KMS-11 (cell line): ENCODE results near the gene DRC3.

ENCODE experiments used
- H2AFZ ChIP-seq: fragments of 200-600 bp; sonication (generic); 2 replicates; pipeline ENCODE4 v1.6.1; 2016; ENCODE audit warnings: antibody characterized with exemption, mixed run types, low read depth
- H3K27ac ChIP-seq: fragments of 200-600 bp; sonication (generic); 2 replicates; pipeline ENCODE4 v1.6.1; 2016; ENCODE audit warnings: mild to moderate bottlenecking, mixed run types
- H3K27me3 ChIP-seq: fragments of 200-600 bp; sonication (generic); 2 replicates; pipeline ENCODE4 v1.6.1; 2017; ENCODE audit warnings: mild to moderate bottlenecking, low read depth, mixed run types, moderate library complexity; ENCODE audit not compliant: insufficient read depth
- H3K36me3 ChIP-seq: fragments of 200-600 bp; sonication (generic); 2 replicates; pipeline ENCODE4 v1.6.1; 2017; ENCODE audit warnings: mild to moderate bottlenecking, mixed run types; ENCODE audit not compliant: insufficient read depth
- H3K4me1 ChIP-seq: fragments of 200-600 bp; sonication (generic); 2 replicates; pipeline ENCODE4 v1.6.1; 2016; ENCODE audit warnings: mild to moderate bottlenecking, low read depth, mixed run types; ENCODE audit not compliant: poor library complexity, severe bottlenecking
- H3K4me2 ChIP-seq: fragments of 200-600 bp; sonication (generic); 2 replicates; pipeline ENCODE4 v1.7.0; 2016; ENCODE audit warnings: mild to moderate bottlenecking, mixed run types
- H3K4me3 ChIP-seq: fragments of 200-600 bp; sonication (generic); IDR thresholded peaks from 2 replicates; pipeline ENCODE4 v1.6.1; 2017; ENCODE audit warnings: low read depth, low read length, mixed read lengths; ENCODE audit not compliant: insufficient read depth
- H3K79me2 ChIP-seq: fragments of 200-600 bp; sonication (generic); 2 replicates; pipeline ENCODE4 v1.6.1; 2016; ENCODE audit warnings: low read depth, mixed run types; ENCODE audit not compliant: insufficient read depth
- H3K9ac ChIP-seq: fragments of 200-600 bp; sonication (generic); 2 replicates; pipeline ENCODE4 v1.6.1; 2016; ENCODE audit warnings: mild to moderate bottlenecking, mixed run types
- H4K20me1 ChIP-seq: fragments of 200-600 bp; sonication (generic); 2 replicates; pipeline ENCODE4 v1.6.1; 2016; ENCODE audit warnings: mild to moderate bottlenecking, mixed run types; ENCODE audit not compliant: insufficient read depth
- TF ChIP-seq, protein P1 (sequence below): fragments of 200-600 bp; sonication (generic); conservative IDR thresholded peaks from 2 replicates; pipeline ENCODE4 v1.6.1; 2017; ENCODE audit warnings: low read depth, mild to moderate bottlenecking, antibody characterized with exemption, low read length, moderate library complexity, mixed read lengths

Gene DRC3

DNA sequence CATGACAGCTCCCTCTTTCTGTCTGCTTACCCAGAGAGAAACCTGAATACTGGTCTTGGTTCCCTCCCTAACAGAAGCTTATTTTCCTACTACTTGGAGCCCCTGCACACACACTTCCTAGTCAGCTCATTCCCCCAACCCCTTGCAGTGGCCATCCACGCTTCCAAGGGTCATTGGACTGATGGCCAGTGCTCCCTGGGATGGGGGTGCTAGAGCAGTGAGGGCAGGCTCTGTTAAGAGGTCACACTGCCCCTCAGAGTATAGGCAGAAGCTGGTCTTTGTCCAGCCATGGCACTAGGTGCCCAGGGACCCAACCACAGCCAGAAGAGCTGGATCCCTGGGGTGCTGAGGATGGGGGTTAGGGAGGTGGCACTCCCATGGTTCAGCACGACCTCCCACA, 12.5 kb downstream of the DRC3 start:
- Histone ChIP-seq H3K36me3 (no peaks in the 10 kb centered on the region), H3K27ac (no peak overlapping the region), H3K4me3 (no peak overlapping the region), H3K27me3 (no peaks in the 10 kb centered on the region), H3K79me2 (no peaks in the 10 kb centered on the region), H4K20me1 (no peaks in the 10 kb centered on the region), H3K9ac (no peak overlapping the region), H3K4me1 (no peaks in the 10 kb centered on the region), H2AFZ (no peak overlapping the region), H3K4me2 (no peak overlapping the region)
- TF ChIP-seq, protein P1, sequence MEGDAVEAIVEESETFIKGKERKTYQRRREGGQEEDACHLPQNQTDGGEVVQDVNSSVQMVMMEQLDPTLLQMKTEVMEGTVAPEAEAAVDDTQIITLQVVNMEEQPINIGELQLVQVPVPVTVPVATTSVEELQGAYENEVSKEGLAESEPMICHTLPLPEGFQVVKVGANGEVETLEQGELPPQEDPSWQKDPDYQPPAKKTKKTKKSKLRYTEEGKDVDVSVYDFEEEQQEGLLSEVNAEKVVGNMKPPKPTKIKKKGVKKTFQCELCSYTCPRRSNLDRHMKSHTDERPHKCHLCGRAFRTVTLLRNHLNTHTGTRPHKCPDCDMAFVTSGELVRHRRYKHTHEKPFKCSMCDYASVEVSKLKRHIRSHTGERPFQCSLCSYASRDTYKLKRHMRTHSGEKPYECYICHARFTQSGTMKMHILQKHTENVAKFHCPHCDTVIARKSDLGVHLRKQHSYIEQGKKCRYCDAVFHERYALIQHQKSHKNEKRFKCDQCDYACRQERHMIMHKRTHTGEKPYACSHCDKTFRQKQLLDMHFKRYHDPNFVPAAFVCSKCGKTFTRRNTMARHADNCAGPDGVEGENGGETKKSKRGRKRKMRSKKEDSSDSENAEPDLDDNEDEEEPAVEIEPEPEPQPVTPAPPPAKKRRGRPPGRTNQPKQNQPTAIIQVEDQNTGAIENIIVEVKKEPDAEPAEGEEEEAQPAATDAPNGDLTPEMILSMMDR: no peak

DNA sequence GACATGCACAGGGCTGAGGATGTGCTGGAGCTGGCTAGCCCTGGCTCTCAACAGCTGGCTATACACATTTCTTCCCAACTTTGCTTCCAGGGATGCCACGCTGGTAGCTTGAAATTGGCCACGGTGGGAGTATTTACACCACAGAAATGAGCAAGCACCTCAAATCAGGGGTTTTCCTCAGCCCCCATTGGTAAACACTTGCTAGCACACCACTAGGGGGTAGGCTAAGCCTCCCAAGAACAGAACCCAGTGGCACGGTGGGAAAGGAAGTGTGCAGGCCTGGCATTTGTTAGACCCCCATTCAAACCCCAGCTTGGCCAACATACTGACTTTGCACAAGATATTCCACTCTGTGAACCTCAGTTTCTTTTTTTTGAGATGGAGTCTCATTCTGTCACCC, 12.9 kb downstream of the DRC3 start:
- H3K79me2 ChIP-seq: no peaks in the 10 kb centered on the region
- no peaks in the 10 kb centered on the region for H4K20me1 ChIP-seq
- TF ChIP-seq, protein P1: no peak
- H3K4me1 ChIP-seq: no peaks in the 10 kb centered on the region
- no peak overlapping the region for H3K4me2 ChIP-seq
- no peak overlapping the region for H3K9ac ChIP-seq
- no peaks in the 10 kb centered on the region for H3K27me3 ChIP-seq
- H2AFZ ChIP-seq: no peak overlapping the region
- no peak overlapping the region for H3K27ac ChIP-seq
- no peaks in the 10 kb centered on the region for H3K36me3 ChIP-seq
- H3K4me3 ChIP-seq: no peak overlapping the region

DNA sequence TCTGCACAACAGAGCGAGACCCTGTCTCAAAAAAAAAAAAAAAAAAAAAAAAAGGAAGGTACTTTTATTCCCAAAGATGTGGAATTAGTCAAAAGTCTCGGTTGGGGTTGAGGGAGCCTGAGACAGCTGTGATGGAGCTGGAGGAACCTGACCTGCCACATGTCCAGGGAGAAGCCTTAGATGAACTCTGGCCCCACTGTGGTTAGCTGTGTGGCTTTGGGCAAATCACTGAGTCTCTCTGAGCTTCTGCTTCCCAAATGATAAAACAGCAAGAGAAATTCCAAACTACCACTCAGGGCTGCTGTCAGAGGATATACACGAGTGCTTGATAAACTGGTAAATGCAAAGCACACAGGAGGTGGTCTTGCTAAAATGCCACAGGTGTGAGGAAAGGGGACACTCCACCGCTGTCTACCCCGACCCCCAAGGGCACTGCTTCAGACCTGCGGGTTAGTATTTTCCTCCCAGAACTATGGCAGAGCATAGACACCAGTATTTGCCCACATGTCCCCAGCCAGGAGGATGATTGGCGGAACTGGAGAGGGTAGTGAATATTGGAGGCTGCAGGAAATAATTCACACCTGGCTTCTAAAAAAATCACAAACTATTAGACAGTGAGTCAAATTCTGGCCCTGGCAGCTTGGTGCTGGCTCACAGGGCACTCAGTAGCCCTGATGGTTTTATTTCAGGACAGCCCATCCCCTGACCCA, 14.7 kb downstream of the DRC3 start:
- TF ChIP-seq, protein P1: no peak
- no peak overlapping the region for H3K4me3 ChIP-seq
- no peak overlapping the region for H3K9ac ChIP-seq
- no peaks in the 10 kb centered on the region for H3K36me3 ChIP-seq
- H4K20me1 ChIP-seq: no peaks in the 10 kb centered on the region
- no peaks in the 10 kb centered on the region for H3K4me1 ChIP-seq
- no peak overlapping the region for H2AFZ ChIP-seq
- H3K27me3 ChIP-seq: no peaks in the 10 kb centered on the region
- no peak overlapping the region for H3K4me2 ChIP-seq
- H3K27ac ChIP-seq: no peak overlapping the region
- H3K79me2 ChIP-seq: no peaks in the 10 kb centered on the region

DNA sequence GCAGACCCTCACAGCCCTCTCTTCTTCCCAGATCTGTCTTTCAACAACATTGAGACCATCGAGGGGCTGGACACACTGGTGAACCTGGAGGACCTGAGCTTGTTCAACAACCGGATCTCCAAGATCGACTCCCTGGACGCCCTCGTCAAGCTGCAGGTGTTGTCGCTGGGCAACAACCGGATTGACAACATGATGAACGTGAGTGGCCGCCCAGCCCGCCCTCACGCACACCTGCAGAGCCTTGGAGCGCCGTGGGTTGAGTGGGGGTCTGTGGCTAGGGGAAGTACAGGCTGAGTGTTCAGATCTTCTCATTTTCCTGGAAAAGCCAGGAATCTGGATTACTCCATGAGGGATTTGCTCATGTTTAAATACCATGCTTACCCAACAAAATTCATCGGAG, 15.2 kb downstream of the DRC3 start:
- H3K9ac ChIP-seq: no peak overlapping the region
- TF ChIP-seq, protein P1: no peak
- no peaks in the 10 kb centered on the region for H3K79me2 ChIP-seq
- H3K36me3 ChIP-seq: no peaks in the 10 kb centered on the region
- no peak overlapping the region for H3K4me2 ChIP-seq
- no peak overlapping the region for H3K4me3 ChIP-seq
- H2AFZ ChIP-seq: no peak overlapping the region
- H3K27ac ChIP-seq: no peak overlapping the region
- H3K4me1 ChIP-seq: no peaks in the 10 kb centered on the region
- no peaks in the 10 kb centered on the region for H3K27me3 ChIP-seq
- H4K20me1 ChIP-seq: no peaks in the 10 kb centered on the region
